HEK293 (cell line): ENCODE data around the gene UGT1A10.
"Not testable (repeated sequence)": the region's sequence is repeated elsewhere in the genome, so short reads cannot be mapped to it uniquely, and the experiment has no call there.

Experiments
- CTCF ChIA-PET: fragments of 350-600 bp; formaldehyde crosslinking; extraction: SDS; loops from one replicate; lab custom pipeline; 2021; ENCODE audit warnings: antibody characterized with exemption; lab: Yijun Ruan, JAX
- POLR2A ChIA-PET: fragments of 300-600 bp; formaldehyde crosslinking; extraction: SDS; loops from one replicate; lab custom pipeline; 2020; ENCODE audit warnings: antibody characterized with exemption, inconsistent platforms; lab: Yijun Ruan, JAX
- H3K27ac ChIP-seq: fragments of 200-500 bp; sonication (Bioruptor generic); 2 replicates; pipeline ENCODE4 v1.5.1; 2014; ENCODE audit warnings: low read depth, low read length, control low read depth, inconsistent platforms; ENCODE audit errors: extremely low read depth
- H3K36me3 ChIP-seq, 2 experiments: fragments of 200-500 bp in 1 of 2; sonication (Bioruptor generic) in 1 of 2; 1 replicate in 1 of 2; 2 replicates in 1 of 2; pipeline ENCODE4 v1.5.1; 2014 to 2017; ENCODE audit warnings: inconsistent platforms in 2 of 2, low read length in 2 of 2; ENCODE audit not compliant: control insufficient read depth in 2 of 2, insufficient read depth in 1 of 2
- H3K4me1 ChIP-seq: fragments of 200-500 bp; sonication (Bioruptor generic); 2 replicates; pipeline ENCODE4 v1.5.1; 2014; ENCODE audit warnings: mild to moderate bottlenecking, low read length, inconsistent platforms; ENCODE audit not compliant: control insufficient read depth, insufficient read depth
- H3K4me3 ChIP-seq: 2 replicates; pipeline ENCODE4 v1.5.1; 2011; ENCODE audit warnings: low read depth, mild to moderate bottlenecking, control low read depth, low read length, moderate library complexity
- H3K9me3 ChIP-seq: fragments of 200-500 bp; sonication (Bioruptor generic); 2 replicates; pipeline ENCODE4 v1.5.1; 2014; ENCODE audit warnings: low read depth, low read length, inconsistent platforms; ENCODE audit not compliant: control insufficient read depth, insufficient read depth
- HOXD13 ChIP-seq: sonication (generic); formaldehyde crosslinking; IDR thresholded peaks from 2 replicates; pipeline ENCODE4 v1.8.0; 2022; ENCODE audit warnings: missing genetic modification reagents, borderline replicate concordance
- PRDM1 ChIP-seq: fragments of 450-650 bp; formaldehyde crosslinking; IDR thresholded peaks from 2 replicates; pipeline ENCODE4; 2016; ENCODE audit warnings: missing biosample characterization, missing genetic modification characterization
- SETDB1 ChIP-seq: IDR thresholded peaks from one replicate; pipeline ENCODE4 v1.6.1; 2017; ENCODE audit warnings: mild to moderate bottlenecking, low read length, moderate library complexity, mixed read lengths; ENCODE audit not compliant: insufficient read length
- WT1 ChIP-seq: fragments of 450-650 bp; formaldehyde crosslinking; IDR thresholded peaks from 2 replicates; pipeline ENCODE4 v1.5.1; 2016; ENCODE audit warnings: missing biosample characterization, missing genetic modification characterization
- ZBTB48 ChIP-seq: fragments of 450-650 bp; formaldehyde crosslinking; IDR thresholded peaks from 2 replicates; pipeline ENCODE4 v1.5.1; 2016; ENCODE audit warnings: missing biosample characterization, missing genetic modification characterization
- ZFHX2 ChIP-seq: fragments of 450-650 bp; formaldehyde crosslinking; conservative IDR thresholded peaks from 2 replicates; pipeline ENCODE4 v1.5.1; 2016; ENCODE audit warnings: missing biosample characterization, missing genetic modification characterization
- ZIC2 ChIP-seq: fragments of 450-650 bp; formaldehyde crosslinking; IDR thresholded peaks from 2 replicates; pipeline ENCODE4 v1.5.1; 2016; ENCODE audit warnings: missing biosample characterization, missing genetic modification characterization
- ZNF16 ChIP-seq: fragments of 450-650 bp; formaldehyde crosslinking; IDR thresholded peaks from 2 replicates; pipeline ENCODE4 v1.5.1; 2016; ENCODE audit warnings: low read depth, missing biosample characterization, missing genetic modification characterization
- ZNF174 ChIP-seq: fragments of 450-650 bp; formaldehyde crosslinking; IDR thresholded peaks from 2 replicates; pipeline ENCODE4 v1.5.0; 2017; ENCODE audit warnings: missing biosample characterization, mild to moderate bottlenecking, missing genetic modification characterization
- ZNF341 ChIP-seq: fragments of 450-650 bp; formaldehyde crosslinking; IDR thresholded peaks from 2 replicates; pipeline ENCODE4; 2016; ENCODE audit warnings: low read depth, missing biosample characterization, missing genetic modification characterization
- ZNF529 ChIP-seq: fragments of 450-650 bp; formaldehyde crosslinking; IDR thresholded peaks from 2 replicates; pipeline ENCODE4 v1.5.1; 2017; ENCODE audit warnings: missing genetic modification characterization, missing biosample characterization; ENCODE audit not compliant: insufficient replicate concordance
- ZNF549 ChIP-seq: fragments of 450-650 bp; IDR thresholded peaks from 2 replicates; pipeline ENCODE4 v1.5.1; 2018; ENCODE audit warnings: missing biosample characterization, missing genetic modification characterization, mild to moderate bottlenecking, inconsistent platforms, moderate library complexity
- ZNF571 ChIP-seq: fragments of 450-650 bp; formaldehyde crosslinking; IDR thresholded peaks from 2 replicates; pipeline ENCODE4 v1.5.0; 2017; ENCODE audit warnings: missing biosample characterization, missing genetic modification characterization
- ZNF585B ChIP-seq: fragments of 450-650 bp; formaldehyde crosslinking; IDR thresholded peaks from 2 replicates; pipeline ENCODE4 v1.5.1; 2016; ENCODE audit warnings: missing biosample characterization, missing genetic modification characterization
- ZNF626 ChIP-seq: fragments of 450-650 bp; sonication (Bioruptor Pico); formaldehyde crosslinking; IDR thresholded peaks from 2 replicates; pipeline ENCODE4 v1.5.1; 2018; ENCODE audit warnings: missing biosample characterization, missing genetic modification characterization, inconsistent platforms
- ZNF747 ChIP-seq: fragments of 450-650 bp; formaldehyde crosslinking; IDR thresholded peaks from 2 replicates; pipeline ENCODE4 v1.5.1; 2016; ENCODE audit warnings: missing biosample characterization, missing genetic modification characterization
- TF ChIP-seq, protein P1 (sequence below): fragments of 450-650 bp; formaldehyde crosslinking; IDR thresholded peaks from 2 replicates; pipeline ENCODE4 v1.5.1; 2016; ENCODE audit warnings: missing biosample characterization, missing genetic modification characterization
- TF ChIP-seq, protein P2 (sequence below): fragments of 450-650 bp; formaldehyde crosslinking; IDR thresholded peaks from 2 replicates; pipeline ENCODE4 v1.5.1; 2016; ENCODE audit warnings: missing biosample characterization, missing genetic modification characterization
- TF ChIP-seq, protein P3 (sequence below): fragments of 450-650 bp; formaldehyde crosslinking; IDR thresholded peaks from 2 replicates; pipeline ENCODE4 v1.5.1; 2016; ENCODE audit warnings: missing biosample characterization, missing genetic modification characterization

Gene UGT1A10

DNA sequence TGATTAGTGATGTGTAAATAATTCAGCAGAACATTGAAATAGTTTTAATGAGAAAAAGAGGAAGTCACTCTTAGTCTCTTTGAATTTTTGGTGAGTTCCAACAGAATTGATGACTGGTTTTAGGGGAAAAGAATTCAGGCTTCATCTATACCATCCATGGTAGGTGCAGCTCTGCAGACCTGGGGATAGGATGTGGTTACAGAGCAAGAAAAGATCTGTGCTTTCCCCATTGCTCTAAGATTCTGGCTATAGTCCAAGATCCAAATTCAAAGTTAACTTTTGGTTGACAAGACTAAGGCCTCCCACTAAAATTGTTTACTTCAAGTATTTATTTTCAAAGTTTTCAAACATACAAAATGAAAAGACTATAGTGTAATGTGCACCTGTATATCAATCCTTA lies 3.6 kb downstream of the UGT1A10 start:
- POLR2A ChIA-PET, result no interaction called here
- CTCF ChIA-PET, result no interaction called here
- no peak for TF ChIP-seq ZNF571
- TF ChIP-seq ZBTB48 (tag by site-specific recombination), result no peak
- TF ChIP-seq, protein P1, sequence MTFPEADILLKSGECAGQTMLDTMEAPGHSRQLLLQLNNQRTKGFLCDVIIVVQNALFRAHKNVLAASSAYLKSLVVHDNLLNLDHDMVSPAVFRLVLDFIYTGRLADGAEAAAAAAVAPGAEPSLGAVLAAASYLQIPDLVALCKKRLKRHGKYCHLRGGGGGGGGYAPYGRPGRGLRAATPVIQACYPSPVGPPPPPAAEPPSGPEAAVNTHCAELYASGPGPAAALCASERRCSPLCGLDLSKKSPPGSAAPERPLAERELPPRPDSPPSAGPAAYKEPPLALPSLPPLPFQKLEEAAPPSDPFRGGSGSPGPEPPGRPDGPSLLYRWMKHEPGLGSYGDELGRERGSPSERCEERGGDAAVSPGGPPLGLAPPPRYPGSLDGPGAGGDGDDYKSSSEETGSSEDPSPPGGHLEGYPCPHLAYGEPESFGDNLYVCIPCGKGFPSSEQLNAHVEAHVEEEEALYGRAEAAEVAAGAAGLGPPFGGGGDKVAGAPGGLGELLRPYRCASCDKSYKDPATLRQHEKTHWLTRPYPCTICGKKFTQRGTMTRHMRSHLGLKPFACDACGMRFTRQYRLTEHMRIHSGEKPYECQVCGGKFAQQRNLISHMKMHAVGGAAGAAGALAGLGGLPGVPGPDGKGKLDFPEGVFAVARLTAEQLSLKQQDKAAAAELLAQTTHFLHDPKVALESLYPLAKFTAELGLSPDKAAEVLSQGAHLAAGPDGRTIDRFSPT (tag by site-specific recombination), result no peak
- no peak for TF ChIP-seq PRDM1 (tag by site-specific recombination)
- no peak for TF ChIP-seq ZNF747 (tag by site-specific recombination)
- no peak for TF ChIP-seq ZNF174 (tag by site-specific recombination)
- TF ChIP-seq, protein P2, sequence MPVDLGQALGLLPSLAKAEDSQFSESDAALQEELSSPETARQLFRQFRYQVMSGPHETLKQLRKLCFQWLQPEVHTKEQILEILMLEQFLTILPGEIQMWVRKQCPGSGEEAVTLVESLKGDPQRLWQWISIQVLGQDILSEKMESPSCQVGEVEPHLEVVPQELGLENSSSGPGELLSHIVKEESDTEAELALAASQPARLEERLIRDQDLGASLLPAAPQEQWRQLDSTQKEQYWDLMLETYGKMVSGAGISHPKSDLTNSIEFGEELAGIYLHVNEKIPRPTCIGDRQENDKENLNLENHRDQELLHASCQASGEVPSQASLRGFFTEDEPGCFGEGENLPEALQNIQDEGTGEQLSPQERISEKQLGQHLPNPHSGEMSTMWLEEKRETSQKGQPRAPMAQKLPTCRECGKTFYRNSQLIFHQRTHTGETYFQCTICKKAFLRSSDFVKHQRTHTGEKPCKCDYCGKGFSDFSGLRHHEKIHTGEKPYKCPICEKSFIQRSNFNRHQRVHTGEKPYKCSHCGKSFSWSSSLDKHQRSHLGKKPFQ (tag by site-specific recombination), result no peak
- TF ChIP-seq ZNF626 (tag by site-specific recombination), result no peak
- TF ChIP-seq HOXD13 (CRISPR knock-in tag), result no peak
- no peak for TF ChIP-seq ZFHX2
- TF ChIP-seq, protein P3, sequence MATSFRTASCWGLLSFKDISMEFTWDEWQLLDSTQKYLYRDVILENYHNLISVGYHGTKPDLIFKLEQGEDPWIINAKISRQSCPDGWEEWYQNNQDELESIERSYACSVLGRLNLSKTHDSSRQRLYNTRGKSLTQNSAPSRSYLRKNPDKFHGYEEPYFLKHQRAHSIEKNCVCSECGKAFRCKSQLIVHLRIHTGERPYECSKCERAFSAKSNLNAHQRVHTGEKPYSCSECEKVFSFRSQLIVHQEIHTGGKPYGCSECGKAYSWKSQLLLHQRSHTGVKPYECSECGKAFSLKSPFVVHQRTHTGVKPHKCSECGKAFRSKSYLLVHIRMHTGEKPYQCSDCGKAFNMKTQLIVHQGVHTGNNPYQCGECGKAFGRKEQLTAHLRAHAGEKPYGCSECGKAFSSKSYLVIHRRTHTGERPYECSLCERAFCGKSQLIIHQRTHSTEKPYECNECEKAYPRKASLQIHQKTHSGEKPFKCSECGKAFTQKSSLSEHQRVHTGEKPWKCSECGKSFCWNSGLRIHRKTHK (tag by site-specific recombination), result no peak
- no peak for TF ChIP-seq ZNF529 (tag by site-specific recombination)
- no peak for TF ChIP-seq ZNF16 (tag by site-specific recombination)
- TF ChIP-seq ZNF549 (tag by site-specific recombination), result no peak
- Histone ChIP-seq H3K4me1 (no peaks in the 10 kb centered on the region), H3K36me3 (no peaks in the 10 kb centered on the region), H3K27ac (no peak overlapping the region), H3K4me3 (no peak overlapping the region), H3K9me3 (no peaks in the 10 kb centered on the region)

DNA sequence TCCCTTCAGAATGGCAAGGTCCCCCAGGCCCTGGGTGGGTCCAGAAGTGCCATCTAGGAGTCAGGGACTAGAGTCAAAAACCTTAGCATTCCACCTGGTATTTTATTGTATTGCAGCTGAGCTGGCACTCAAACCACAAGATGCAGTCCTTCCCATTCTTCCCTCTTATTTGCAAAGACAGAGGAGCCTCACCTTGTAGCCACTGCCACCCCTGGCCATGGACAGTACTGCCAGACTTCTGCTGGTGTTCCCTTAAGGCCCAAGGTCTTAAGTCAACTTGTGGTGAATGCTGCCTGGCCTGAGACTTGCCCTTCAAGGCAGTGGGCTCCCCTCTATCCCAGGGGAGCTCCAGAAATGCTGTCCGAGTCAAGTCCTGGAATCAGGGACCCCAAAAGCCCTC lies 6.9 kb downstream of the UGT1A10 start:
- ChIA-PET POLR2A (no interaction called here), CTCF (interaction anchor here (1.4 kb wide), 1 partner anchor 68 kb away, joined by 3 read pairs; no protein-coding TSS in a partner anchor)
- Histone ChIP-seq H3K4me3 (no peak overlapping the region), H3K36me3 (no peaks in the 10 kb centered on the region), H3K4me1 (no peaks in the 10 kb centered on the region), H3K9me3 (no peaks in the 10 kb centered on the region), H3K27ac (no peak overlapping the region)
- no peak for TF ChIP-seq ZIC2
- TF ChIP-seq WT1, result no peak
- no peak for TF ChIP-seq ZNF341 (tag by site-specific recombination)

DNA sequence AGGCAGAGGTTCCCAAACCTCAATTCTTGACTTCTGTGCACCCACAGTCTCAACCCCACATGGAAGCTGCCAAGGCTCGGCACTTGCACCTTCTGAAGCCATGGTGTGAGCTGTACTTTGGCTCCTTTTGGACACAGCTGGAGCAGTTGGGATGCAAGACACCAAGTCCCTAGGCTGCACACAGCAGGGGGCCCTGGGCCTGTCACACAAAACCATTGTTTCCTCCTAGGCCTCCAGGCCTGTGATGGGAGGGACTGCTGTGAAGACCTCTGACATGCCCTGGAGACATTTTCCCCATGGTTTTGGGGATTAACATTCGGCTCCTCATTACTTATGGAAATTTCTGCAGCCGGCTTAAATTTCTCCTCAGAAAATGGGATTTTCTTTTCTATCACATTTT lies 9.8 kb downstream of the UGT1A10 start:
- CTCF ChIA-PET, POLR2A ChIA-PET: not testable (repeated sequence)

More for the DNA sequence above, 9.8 kb downstream of the UGT1A10 start:
- not testable (repeated sequence) for H3K4me3 ChIP-seq, H3K9me3 ChIP-seq, H3K36me3 ChIP-seq, H3K4me1 ChIP-seq, H3K27ac ChIP-seq
- peak; percentile 87 for TF ChIP-seq ZNF585B (tag by site-specific recombination)
- peak; percentile 65 for TF ChIP-seq SETDB1
